ENCODE results near the gene PLA2G4E.

The PLA2G4E gene

DNA sequence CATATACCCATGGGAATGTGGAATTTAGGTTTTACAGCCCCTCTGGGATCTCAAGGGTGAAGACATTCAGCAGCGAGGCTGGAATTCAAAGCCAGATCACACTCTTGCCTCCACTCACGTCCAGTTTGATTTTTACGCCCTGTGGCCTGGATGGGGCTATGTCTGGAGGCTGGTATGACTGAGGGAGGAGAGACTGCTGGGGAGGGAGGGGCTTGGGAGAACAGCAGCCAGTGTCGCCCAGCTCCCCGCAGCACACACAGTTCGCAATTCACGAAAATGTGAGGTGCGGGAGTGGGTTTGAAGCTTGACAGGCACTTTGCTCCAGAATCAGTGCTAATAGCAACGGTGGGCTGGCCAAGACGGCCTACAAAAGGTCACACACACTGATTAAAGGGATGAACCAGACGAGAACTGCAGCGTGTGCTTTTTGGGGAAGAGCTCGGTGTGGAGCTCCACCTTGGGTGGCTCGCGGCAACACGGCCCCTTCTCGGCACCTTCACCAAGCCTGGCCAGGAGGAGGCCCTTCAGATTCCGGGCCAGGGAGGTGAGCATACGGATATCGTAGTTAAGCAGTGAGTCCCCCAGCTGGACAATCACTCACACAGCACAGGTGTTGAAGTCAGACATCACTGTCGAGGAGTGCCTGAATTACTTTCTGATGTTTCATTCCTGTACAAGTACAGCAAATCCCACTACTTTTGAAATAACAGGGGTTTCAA, 64.9 kb downstream of the PLA2G4E start:
- DNase-seq (ENCODE audit: low spot score): no peak

GRCh38 chr15:41955100-41955499, 65.7 kb downstream of the PLA2G4E start:
- DNase-seq (ENCODE audit: low spot score): no peak

GRCh38 chr15:41954036-41954435, 66.8 kb downstream of the PLA2G4E start:
- no peak for DNase-seq (ENCODE audit: low spot score)

DNA sequence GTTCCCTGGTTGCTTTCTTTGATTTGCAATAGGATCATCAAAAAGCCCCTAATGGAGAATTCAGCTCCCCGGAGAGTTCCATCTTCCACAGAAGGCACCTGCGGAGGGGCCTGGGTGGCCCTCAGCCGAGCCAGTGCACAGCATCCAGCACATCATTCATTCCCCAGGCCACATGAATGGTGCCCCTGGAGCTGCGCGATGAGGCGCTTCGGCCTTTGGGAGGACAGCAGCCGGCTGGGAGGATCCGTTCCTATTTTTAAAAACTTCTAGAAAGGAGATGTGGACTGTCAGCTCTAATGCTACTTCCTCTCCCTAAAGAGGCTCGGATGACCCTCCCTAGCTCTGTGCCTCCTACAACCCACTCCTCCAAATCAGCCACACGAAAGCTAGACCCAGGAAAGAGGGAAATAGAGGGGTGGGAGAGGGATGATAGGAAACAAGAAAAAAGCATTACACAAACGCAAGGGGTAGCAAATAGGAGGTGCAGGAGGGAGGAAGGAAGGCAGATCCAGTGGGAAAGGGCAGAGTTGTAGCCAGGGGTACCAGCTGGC, 68.8 kb downstream of the PLA2G4E start:
- no peak for DNase-seq (ENCODE audit: low spot score)

GRCh38 chr15:41951571-41951970, 69.3 kb downstream of the PLA2G4E start:
- no peak for DNase-seq (ENCODE audit: low spot score)

DNA sequence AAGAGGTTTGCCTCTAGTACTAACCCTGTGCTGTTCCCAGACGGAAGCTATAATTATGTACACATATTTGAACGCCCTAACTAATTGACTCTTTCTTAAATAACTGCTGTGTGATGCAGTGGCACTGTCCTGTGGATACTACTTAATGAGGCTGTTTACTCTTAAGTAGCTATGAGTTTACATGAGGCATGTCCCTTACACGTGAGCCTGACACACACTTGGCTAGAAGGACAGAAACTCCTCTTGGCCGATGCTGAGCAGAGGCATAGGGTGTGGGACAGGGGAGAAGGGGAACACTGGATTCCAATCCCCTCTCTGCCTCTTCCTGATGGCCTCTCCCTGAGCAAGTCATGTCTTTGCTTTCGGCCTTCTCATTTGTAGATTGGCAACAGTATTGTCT, 70.4 kb downstream of the PLA2G4E start:
- no peak for DNase-seq (ENCODE audit: low spot score)

- no peak for DNase-seq (ENCODE audit: low spot score)
Measured at GRCh38 chr15:41950127-41950483, 70.7 kb downstream of the PLA2G4E start.

- no peak for DNase-seq (ENCODE audit: low spot score)
Measured at GRCh38 chr15:41949401-41950126, 71.3 kb downstream of the PLA2G4E start.

DNA sequence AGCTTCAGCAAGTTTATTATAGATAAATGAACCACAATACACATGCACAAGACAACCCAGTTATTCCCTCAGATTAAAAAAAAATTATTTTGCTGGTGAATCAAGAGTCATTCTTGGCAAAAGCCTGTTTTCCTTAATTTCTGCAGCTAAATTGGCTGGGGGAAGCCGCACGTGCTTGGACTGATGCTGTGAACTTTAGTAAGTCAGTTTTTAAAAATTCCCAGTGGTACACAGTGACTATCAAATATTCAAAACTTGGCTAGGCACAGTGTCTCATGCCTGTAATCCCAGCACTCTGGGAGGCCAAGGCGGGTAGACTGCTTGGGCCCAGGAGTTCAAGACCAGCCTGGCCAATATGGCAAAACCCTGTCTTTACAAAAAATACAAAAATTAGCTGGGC, 72.4 kb downstream of the PLA2G4E start:
- no peak for DNase-seq (ENCODE audit: low spot score)

DNA sequence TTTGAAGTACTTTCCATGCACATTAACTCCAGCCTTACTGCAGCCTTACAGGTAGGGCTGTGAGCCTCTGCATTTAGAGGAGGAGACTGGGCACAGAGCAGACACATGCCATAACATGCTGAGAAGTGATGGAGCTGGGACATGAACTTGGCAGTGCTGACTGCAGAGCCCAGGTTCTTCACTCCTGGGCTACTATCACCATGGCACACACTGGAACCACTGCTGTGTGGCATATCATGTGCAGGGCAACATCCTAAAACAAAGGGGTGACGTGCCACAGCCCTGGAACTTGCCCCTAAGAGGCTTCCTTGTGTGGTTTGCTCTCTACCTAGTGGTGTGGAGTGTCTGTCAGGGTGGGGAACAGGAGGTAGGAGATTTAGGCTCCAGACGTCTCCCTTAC, 73.9 kb downstream of the PLA2G4E start:
- DNase-seq (ENCODE audit: low spot score): no peak

- DNase-seq (ENCODE audit: low spot score): no peak
Measured at GRCh38 chr15:41945731-41946130, 75.1 kb downstream of the PLA2G4E start.

DNA sequence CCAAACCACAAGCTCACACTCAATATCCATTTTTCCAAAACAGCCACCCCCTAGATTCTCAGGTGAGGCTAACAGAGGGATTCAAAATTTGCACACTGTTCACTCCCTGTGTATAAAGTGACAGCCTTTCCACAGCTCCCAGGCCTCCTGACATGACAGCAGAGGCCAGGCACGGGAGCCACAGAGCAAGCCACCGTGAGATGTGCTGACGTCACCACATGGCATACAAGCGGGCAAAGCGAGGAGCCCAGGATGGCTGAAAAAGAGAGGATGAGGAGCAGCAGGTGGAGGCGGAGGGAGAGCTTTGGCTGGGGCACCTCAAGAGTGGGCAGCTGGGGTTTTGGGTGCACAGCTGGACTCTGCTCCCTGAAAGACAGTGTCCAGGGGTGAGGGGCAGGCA, 75.6 kb downstream of the PLA2G4E start:
- no peak for DNase-seq (ENCODE audit: low spot score)

DNA sequence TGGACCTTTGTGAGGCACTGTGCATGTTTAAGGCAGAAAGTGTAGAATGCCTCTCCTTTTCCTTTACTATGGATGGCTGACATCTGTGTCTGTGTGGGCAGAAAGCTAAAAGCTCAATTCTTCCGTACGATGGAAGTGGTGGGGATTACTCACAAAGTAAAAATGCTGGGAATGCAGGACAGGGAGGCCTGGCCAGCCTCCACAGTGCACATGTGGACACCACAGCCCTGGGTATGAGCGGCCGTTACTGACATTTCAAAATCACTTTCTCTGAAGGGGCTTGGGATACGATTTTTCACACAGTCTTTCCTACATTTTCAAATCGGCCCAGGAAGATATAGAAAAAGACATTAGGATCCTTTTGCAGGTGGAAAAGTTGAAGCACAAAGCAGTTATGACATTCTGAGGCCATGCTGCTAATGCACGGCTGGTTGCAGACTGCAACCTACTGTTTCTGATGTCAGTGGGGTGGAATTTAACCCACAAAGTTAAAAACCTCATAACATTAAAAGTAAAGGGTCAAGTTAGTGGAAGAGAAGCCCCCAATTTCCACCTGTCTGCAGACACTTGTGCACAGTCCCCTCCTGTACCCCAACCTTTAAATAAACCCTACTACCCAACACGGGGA, 76.4 kb downstream of the PLA2G4E start:
- DNase-seq (ENCODE audit: low spot score): no peak

DNA sequence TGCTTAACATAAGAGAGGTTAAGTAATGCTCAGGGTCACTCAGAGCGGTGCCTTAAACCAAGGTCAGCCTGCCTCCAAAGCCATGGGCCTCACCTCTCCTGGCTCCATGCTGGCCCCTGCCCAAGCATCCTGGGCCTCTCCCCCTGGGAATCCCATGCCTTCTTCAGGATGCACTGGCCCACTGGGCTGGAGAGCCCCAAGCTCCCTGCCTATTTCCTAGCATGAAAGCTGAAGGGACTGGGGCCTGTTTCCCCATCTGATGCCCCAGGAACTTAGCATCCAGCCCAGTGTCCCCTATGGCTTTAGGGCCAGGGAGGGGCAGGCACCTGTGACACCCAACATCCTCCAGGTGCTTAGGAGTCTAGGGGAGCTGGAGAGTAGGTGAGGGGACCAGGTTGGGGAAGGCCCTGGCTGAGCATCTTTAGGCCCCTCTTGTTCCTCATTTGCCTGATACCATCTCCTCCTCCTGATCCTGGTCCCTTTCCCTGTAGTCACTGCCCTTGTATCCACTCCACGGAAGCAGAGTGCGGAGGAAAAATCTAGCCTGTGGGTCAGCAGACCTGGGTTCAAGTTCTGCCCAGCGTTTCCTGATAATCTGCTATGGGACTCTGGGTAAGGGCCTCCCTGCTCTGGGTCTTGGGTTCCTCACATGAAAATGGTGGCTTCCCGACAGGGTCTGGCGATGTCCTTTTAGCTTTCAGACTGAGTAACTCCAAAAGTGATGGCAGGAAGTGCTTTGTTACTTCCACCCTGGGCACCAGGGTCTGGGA, 77.1 kb downstream of the PLA2G4E start:
- DNase-seq (ENCODE audit: low spot score): no peak

DNA sequence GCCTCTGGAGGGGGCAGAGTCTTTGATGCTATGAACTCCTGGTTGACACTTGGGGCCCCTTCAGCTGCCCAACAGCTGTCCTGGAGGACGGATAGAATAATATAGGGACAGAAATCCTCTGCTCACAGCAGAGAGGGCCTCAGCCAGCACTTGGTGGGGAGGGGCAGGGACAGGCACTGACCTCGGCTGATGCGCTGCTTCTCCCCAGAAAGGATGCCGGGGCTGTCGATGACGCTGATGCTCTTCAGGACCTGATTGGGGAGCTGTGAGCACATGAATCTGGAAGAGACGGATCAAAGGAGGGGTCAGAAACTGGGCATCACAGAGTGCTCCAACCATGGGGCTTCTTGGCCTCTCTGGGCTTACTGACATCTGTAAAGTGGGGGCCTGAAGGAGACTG, 78.0 kb downstream of the PLA2G4E start:
- no peak for DNase-seq (ENCODE audit: low spot score)

GRCh38 chr15:41941644-41942415, 79.0 kb downstream of the PLA2G4E start:
- no peak for DNase-seq (ENCODE audit: low spot score)

- DNase-seq (ENCODE audit: low spot score): no peak
Measured at GRCh38 chr15:41940441-41940857, 80.4 kb downstream of the PLA2G4E start.

DNA sequence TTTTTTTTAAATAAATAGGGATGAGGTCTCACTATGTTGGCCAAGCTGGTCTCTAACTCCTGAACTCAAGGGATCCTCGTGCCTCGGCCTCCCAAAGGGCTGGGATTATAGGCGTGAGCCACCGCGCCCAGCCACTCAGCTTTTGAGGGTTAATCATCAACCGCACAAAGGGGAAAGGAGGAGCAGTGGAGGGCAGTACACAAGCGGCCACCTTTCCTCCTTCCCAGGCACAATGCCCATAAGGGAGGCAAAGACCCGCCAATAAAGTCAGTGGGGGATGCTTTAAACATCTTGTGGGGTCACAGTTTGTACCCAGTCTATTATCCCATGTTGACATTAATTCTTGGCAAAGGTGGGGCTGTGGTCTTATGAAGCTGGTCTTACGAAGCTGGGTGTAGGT, 80.9 kb downstream of the PLA2G4E start:
- no peak for DNase-seq (ENCODE audit: low spot score)

GRCh38 chr15:41937568-41937923, 83.3 kb downstream of the PLA2G4E start:
- no peak for DNase-seq (ENCODE audit: low spot score)

DNA sequence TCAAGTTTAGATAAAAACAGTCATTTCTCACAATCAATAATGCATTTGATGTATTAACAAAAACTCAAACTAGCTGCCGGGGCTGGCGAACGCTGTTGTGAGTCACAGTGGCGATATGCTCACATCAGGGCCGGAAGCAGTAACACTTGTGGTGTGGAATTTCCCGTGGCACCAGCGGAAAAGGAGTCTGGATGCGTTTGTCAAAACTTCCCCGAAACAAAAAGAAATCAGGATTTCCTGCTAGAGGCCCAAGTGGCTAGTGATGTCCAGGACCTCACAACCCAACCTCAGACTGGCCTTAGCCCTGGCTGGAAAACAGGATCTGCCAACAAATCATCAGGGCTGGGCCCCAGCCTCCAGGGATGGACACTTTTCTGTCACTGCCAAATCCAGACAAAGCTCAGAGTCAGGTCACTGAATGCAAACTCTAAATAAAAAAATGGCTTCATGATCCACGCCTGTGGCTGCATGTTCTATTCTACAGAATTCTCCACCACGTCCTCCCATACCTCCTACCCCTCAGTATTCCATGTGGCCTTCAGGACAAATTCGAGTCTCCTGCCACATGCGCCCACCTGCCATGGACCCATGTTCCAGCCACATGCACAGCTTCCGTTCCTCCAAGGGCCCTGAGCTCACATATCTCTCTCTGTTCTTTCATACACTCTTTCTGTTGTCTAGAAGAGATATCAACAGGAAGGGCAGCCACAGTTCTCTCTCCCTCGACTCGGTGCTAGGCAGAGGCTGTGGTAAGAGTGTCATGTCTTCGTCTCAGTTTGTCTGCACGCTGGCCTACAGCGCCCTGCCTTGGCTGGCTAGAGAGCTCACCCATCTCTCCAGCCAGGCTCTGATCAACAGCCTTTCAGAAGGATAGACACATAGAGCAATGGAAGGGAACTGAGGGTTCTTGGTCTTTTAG, 83.9 kb downstream of the PLA2G4E start:
- no peak for DNase-seq (ENCODE audit: low spot score)

- DNase-seq (ENCODE audit: low spot score): no peak
Measured at GRCh38 chr15:41936155-41936554, 84.7 kb downstream of the PLA2G4E start.
